Mammary epithelial cell (primary cell): Measurements from ENCODE around the gene PLOD2.

Experiments used
- CTCF ChIP-seq, 2 donors: IDR thresholded peaks in 1 of 2; conservative IDR thresholded peaks in 1 of 2; 2 replicates each; pipeline ENCODE4 v1.5.1; 2011 to 2012; ENCODE audit warnings: inconsistent platforms in 2 of 2, low read length in 2 of 2, mild to moderate bottlenecking in 2 of 2, control low read depth in 1 of 2, low read depth in 1 of 2; ENCODE audit not compliant: insufficient read depth in 1 of 2; ENCODE audit errors: extremely low read depth in 1 of 2
- EZH2 ChIP-seq: IDR thresholded peaks from 2 replicates; pipeline ENCODE4 v1.6.1; 2012; ENCODE audit warnings: low read length, inconsistent platforms, borderline replicate concordance

- TF ChIP-seq CTCF (conservative IDR thresholded peaks at IDR 0.05 in 1 of 2, IDR thresholded peaks at IDR 0.05 in 1 of 2; ENCODE audit: extremely low read depth in 1 of 2, insufficient read depth in 1 of 2, low read depth in 1 of 2, low read length in 2 of 2) (no peak), EZH2 (no peak)
These were observed 108.1 kb downstream of the PLOD2 start for GRCh38 chr3:146052791-146053310.
